Right cardiac atrium (tissue), 5 donors: Measurements from ENCODE around the gene SLC7A5. TPM values are rescaled to one million over a fixed set of nuclear protein-coding genes. Genes with fewer than 3 reads are reported as not detected.
"Not testable (repeated sequence)": the region's sequence is repeated elsewhere in the genome, so short reads cannot be mapped to it uniquely, and the experiment has no call there.

ENCODE experiments used
- ATAC-seq, 2 donors: fragments of 200-7000 bp; cut with Tn5 transposase; one replicate each; pipeline versions ENCODE4 v1.8.0 to v1.9.1; 2020; ENCODE audit warnings: moderate library complexity in 2 of 2, mild to moderate bottlenecking in 1 of 2
- DNase-seq, 3 donors: peaks; one replicate each; pipeline ENCODE4 v3.0.0-alpha.2; 2020
- H3K27ac ChIP-seq: one replicate; pipeline ENCODE4 v1.5.1; 2013; ENCODE audit warnings: mild to moderate bottlenecking, low read length, control low read depth, moderate library complexity
- H3K27me3 ChIP-seq: one replicate; pipeline ENCODE4 v1.6.1; 2013; ENCODE audit not compliant: control insufficient read depth, insufficient read depth
- H3K4me1 ChIP-seq: one replicate; pipeline ENCODE4 v1.6.1; 2013; ENCODE audit warnings: low read length; ENCODE audit not compliant: control insufficient read depth, insufficient read depth
- H3K4me3 ChIP-seq: one replicate; pipeline ENCODE4 v1.5.1; 2013; ENCODE audit warnings: low read length, control low read depth
- H3K9me3 ChIP-seq: one replicate; pipeline ENCODE4 v1.6.1; 2013; ENCODE audit warnings: low read length; ENCODE audit not compliant: control insufficient read depth
- WGBS: extraction: QIAGEN DNeasy Blood & Tissue Kit; methylation state at CpG from one replicate; pipeline ENCODE4 v1.1.7; 2013; 5-methylcytosine and 5-hydroxymethylcytosine counted together
- intact Hi-C, 4 donors: fragments of 100-400 bp; cut with DNase I; formaldehyde crosslinking; loops; one replicate each; pipeline versions ENCODE4 v1.11.0 to v1.14.0; 2022 to 2023
- polyA plus RNA-seq: library from polyadenylated mRNA; stranded (reverse); fragments of 200-250 nt; gene quantifications from one replicate; pipeline ENCODE4 v1.2.3, GENCODE V29; 2013
- total RNA-seq, 4 donors: library from RNA; stranded (reverse); fragmentation: NEBNext Ultra II Directional; extraction: Animal tissue kit (Norgen Biotek cat#: 25700); gene quantifications; one replicate each; pipeline ENCODE4 v1.2.1, GENCODE V29; 2021
- donor health status: healthy with polysubstance abuse.
- donor health status: DM: no; HTN: yes; CAD: no.
- donor health status: DM: no; HTN: no; CAD: no.
- donor health status: DM: no; HTN: yes; CAD: no; lungs with severe emphysema.
- donor health status: DM: yes; HTN: yes; CAD: no.

Gene SLC7A5
- total and polyA plus RNA-seq, 5 donors, result 6.6 to 23.3 (median 11.4) TPM

DNA sequence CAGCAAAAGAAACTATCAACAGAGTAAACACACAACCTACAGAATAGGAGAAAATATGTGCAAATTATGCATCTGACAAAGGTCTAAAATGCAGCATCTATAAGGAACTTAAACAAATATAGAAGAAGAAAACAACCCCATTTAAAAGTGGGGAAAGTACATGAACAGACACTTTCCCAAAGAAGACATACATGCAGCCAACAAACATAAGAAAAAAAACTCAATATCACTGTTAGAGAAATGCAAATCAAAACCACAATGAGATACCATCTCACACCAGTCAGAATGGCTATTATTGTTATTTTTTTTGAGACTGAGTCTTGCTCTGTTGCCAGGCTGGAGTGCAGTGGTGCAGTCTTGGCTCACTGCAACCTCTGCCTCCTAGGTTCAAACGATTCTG is 57.9 kb downstream of the SLC7A5 start:
- H3K4me1 ChIP-seq, H3K4me3 ChIP-seq, ATAC-seq, DNase-seq, intact Hi-C loops, H3K9me3 ChIP-seq, H3K27ac ChIP-seq, H3K27me3 ChIP-seq: not testable (repeated sequence)
- 67% methylated on average over 1 of the region's 1 CpG for WGBS

DNA sequence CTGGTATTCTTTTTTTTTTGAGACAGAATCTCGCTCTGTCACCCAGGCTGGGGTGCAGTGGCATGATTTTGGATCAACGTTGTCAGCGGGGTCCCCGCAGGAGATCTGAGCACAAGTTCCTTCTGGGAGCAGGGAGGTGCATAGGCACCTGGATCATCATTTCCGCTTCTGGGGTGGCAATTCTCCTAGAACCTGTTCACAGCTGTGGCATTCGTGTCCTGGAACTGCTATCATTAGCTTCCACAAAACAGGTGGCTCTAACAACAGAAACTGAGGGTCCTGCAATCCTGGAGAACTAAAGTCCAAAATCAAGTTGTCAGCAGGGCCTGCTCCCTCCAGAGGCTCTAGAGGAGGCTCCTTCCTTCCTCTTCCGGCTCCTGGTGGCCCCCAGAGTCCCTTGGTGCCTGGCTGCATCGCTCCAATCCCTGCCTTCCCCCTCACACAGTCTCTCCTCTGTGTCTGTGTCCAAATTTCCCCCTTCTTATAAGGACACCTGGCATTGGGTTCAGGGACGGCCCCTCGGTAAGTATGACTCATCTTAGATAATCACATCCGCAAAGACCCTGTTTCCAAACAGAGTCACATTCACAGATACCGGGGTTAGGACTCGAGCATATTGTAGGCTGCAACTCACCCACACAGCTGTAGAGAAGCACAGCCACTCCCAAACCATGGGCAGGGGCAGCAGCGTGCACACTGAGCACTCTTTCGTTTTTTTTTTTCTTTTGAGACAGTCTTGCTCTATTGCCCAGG is 60.0 kb downstream of the SLC7A5 start:
- intact Hi-C loops, result no loop called here
- no peak overlapping the region for H3K4me3 ChIP-seq
- DNase-seq (peak in 1 of 3 donors; percentile 12), ATAC-seq (peak in 1 of 2 donors; percentile 17)
- H3K9me3 ChIP-seq, result no peaks in the 10 kb centered on the region
- no peak overlapping the region for H3K27ac ChIP-seq
- H3K4me1 ChIP-seq, result no peaks in the 10 kb centered on the region
- H3K27me3 ChIP-seq, result no peaks in the 10 kb centered on the region
- 48% methylated on average over 15 of the region's 15 CpGs for WGBS

DNA sequence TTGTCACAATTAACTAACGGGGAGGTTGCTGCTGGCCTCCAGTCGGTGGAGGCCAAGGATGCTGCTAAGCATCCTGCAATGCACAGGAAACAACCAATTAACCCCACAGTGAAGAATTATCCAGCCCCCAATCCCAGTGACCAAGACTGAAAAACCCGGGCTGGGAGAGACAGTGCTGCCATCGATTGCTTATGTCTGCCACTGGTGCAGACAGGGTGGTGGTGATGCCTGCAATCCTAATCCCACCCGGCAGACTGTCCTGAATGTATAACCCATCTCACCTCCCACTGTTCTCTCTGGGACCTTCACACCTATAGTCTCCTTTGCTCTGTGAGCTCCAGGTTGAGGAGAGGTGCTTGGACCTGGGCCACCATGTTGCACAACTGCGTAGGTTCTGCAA is 61.2 kb downstream of the SLC7A5 start:
- H3K27me3 ChIP-seq, result no peaks in the 10 kb centered on the region
- intact Hi-C loops, result no loop called here
- WGBS, result 91% methylated on average over 6 of the region's 6 CpGs
- H3K27ac ChIP-seq, result no peak overlapping the region
- no peak for ATAC-seq
- no peaks in the 10 kb centered on the region for H3K4me1 ChIP-seq
- H3K4me3 ChIP-seq, result no peak overlapping the region
- no peaks in the 10 kb centered on the region for H3K9me3 ChIP-seq
- no peak for DNase-seq

DNA sequence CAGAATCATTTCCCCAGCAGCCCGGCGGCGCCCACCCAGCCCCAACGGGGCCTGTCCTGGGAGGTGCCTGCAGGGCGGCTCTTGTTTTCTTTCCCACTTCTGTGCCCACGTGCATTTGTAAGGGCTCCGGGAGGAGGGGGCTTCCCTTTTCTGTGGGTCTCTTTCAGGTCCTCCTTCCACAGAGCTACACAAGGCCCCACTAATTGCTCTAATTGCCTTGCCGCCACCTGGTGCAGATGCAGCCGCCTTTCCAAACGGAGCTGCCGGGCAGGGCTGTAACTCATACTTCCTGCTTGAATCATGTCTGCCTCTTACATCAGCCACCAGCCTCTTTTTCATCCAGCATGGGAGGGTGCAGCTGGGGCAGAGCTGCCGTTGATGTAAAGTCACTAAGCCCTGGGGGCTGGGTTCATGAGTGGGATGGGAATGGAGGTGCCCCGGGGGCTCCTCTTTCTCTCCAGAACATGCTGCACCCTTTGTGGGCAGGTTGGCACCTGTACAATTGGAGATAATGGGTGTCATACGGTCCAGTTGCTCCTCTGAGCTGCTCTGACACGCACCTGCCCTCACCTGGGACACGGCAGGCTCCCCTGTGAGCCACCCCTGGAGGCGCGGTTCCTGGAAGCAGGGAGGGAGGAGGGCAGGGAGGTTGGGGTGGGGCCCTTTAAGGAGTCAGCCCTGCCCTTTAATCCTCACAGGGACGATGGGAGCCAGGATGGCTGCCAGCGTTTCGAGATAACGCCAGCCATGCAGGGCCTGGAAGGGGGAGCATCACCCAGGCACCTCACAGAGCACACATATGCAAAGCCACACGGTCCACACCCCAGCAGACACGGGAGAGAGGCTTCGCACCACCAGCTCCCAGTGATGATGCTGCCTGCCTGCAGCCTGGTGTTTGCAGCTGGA is 62.4 kb downstream of the SLC7A5 start:
- DNase-seq, result peak; percentile 68 to 85 (median 84)
- Histone ChIP-seq H3K4me1 (no peaks in the 10 kb centered on the region), H3K4me3 (peak overlapping the region; percentile 24), H3K27ac (no peak overlapping the region), H3K27me3 (no peaks in the 10 kb centered on the region), H3K9me3 (no peaks in the 10 kb centered on the region)
- WGBS, result 16% methylated on average over 25 of the region's 25 CpGs
- intact Hi-C loops, result no loop called here
- ATAC-seq, result peak; percentile 82

DNA sequence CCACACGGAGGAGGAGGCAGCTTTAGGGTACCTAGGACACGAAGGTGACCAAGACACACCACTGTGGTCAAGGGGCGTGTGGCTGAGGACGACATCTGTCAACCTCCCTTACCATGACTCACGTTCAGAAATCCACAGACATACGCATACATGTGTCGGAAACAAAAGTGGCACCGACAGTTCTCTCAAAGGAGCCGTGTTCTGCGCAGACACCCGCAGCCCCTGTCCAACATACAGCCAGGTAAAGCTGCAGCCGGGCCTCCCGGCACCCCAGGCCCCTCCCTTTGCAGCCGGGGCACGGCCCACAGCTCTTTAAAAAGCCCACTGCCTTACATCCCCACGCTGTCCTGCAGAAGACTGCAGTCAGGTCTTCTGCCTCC is 63.1 kb downstream of the SLC7A5 start:
- Histone ChIP-seq H3K4me1 (no peaks in the 10 kb centered on the region), H3K27ac (no peak overlapping the region), H3K9me3 (no peaks in the 10 kb centered on the region), H3K27me3 (no peaks in the 10 kb centered on the region), H3K4me3 (peak overlapping the region; percentile 24)
- WGBS, result 36% methylated on average over 16 of the region's 16 CpGs
- ATAC-seq (peak in 1 of 2 donors; percentile 4), DNase-seq (no peak)
- intact Hi-C loops, result no loop called here

DNA sequence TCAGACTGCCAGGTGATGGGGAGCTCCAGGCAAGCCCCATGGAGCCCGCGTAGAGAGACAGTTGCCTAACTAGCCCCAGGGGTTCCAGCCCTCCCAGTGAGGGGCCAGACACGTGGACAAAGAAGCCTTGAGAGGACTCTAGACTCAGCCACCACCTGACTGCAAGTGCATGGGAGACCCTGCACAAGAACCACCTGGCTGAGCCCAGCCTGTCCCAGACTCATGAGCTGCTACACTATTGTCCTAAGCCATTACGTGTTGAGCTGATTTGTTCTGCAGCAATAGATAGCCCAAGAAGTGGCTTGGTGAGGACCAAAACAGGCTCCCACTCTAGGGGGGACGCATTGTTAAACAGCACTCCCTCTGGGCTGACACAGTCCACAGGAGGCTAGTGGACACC is 65.9 kb downstream of the SLC7A5 start:
- peak in 1 of 3 donors; percentile 3 for DNase-seq
- no peaks in the 10 kb centered on the region for H3K27me3 ChIP-seq
- intact Hi-C loops, result no loop called here
- no peak overlapping the region for H3K27ac ChIP-seq
- no peaks in the 10 kb centered on the region for H3K9me3 ChIP-seq
- WGBS, result 89% methylated on average over 5 of the region's 5 CpGs
- ATAC-seq, result no peak
- no peaks in the 10 kb centered on the region for H3K4me1 ChIP-seq
- no peak overlapping the region for H3K4me3 ChIP-seq

DNA sequence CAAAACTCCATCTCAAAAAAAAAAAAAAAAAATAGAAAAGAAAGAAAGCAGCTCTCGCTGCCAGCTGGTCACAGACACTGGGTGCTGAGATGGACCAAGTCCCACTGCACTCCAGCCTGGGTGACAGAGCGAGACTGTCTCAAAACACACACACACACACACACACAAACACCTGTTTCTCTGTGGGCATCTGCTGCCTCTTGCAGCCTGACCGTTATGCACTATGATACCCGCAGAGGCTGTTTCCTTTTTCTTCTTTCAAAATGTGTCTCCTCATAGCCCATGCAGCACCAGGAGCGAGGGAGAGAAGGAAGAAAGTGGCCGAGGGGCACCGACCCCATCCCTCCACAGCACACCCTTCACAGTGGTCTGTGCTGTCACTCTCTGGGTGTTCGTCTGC is 66.6 kb downstream of the SLC7A5 start:
- Histone ChIP-seq H3K27me3 (no peaks in the 10 kb centered on the region), H3K4me1 (no peaks in the 10 kb centered on the region), H3K4me3 (no peak overlapping the region), H3K9me3 (no peaks in the 10 kb centered on the region), H3K27ac (no peak overlapping the region)
- DNase-seq (peak in 1 of 3 donors; percentile 5), ATAC-seq (no peak)
- intact Hi-C loops, result no loop called here
- 87% methylated on average over 8 of the region's 8 CpGs for WGBS

DNA sequence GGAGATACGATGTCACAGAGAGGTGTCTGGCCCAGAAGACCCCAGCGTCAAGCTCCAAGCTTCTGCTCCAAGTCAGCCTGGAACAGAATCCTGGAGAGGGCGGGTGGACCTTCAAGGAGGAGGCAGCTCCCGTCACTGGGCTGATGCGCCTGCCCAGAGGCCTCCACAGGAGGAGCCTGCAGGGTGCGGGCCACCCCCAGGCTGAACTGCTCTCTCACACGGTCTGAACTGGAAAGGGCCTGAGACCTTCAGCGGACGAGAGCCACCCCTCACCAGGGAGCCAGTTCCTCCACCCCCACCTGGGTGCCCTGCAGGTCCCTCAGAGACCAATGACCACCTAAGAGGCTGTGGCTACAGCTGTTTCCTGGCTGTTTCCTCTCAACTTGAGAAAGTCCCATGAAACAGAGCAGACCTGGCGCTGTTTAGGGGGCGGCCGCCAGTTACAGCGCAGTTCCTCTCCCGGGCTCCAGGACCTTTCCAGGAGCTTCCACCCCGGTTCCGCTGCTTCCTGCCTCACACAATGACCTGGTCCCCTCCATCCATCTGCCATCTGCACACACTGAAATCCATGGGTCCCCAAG is 67.5 kb downstream of the SLC7A5 start:
- no peak overlapping the region for H3K4me3 ChIP-seq
- H3K27me3 ChIP-seq, result no peaks in the 10 kb centered on the region
- intact Hi-C loops, result no loop called here
- no peak overlapping the region for H3K27ac ChIP-seq
- ATAC-seq (peak in 1 of 2 donors; percentile 17), DNase-seq (peak in 1 of 3 donors; percentile 37)
- 76% methylated on average over 16 of the region's 16 CpGs for WGBS
- H3K9me3 ChIP-seq, result no peaks in the 10 kb centered on the region
- H3K4me1 ChIP-seq, result no peaks in the 10 kb centered on the region

DNA sequence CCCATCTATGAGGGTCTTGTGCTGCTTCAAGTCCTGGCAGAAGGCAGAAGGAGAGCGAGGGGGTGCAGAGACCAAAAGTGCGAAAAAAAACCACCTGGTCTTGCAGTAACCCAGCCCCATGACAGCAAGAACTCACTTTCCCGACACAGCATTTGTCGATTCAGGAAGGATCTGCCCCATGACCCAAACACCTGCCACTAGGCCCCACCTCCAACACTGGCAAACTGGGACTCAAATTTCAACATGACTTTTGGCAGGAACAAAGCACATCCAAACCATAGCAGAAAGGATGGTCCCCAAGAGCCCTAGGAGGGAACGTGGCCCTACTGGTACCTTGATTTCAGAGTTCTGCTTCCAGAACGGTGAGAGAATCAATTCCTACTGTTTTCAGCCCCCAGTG is 68.8 kb downstream of the SLC7A5 start:
- no peak overlapping the region for H3K27ac ChIP-seq
- no peaks in the 10 kb centered on the region for H3K4me1 ChIP-seq
- intact Hi-C loops, result no loop called here
- no peaks in the 10 kb centered on the region for H3K9me3 ChIP-seq
- no peak for DNase-seq
- ATAC-seq, result no peak
- H3K4me3 ChIP-seq, result no peak overlapping the region
- WGBS, result 88% methylated on average over 6 of the region's 6 CpGs
- H3K27me3 ChIP-seq, result no peaks in the 10 kb centered on the region

DNA sequence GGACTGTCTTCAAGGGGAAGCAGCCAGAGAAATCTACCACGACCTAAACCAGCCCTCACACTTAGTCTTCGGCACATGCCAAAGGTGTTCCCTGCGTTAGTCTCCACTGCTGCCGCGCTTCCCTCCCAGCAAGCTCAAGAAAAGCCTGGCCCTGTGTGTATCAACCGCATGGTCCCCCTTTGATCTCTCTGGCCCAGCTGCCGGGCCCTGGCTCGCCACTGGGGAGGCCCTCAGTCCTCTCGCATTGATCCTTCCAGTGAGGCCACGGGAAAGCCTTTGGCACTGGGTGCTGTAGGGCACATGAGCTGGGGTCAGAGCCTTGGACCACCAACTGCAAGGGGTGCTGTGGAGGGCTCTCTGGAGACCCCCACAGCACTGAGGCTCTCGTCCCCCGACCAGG is 74.0 kb downstream of the SLC7A5 start:
- intact Hi-C loops, result no loop called here
- no peak overlapping the region for H3K27ac ChIP-seq
- no peaks in the 10 kb centered on the region for H3K9me3 ChIP-seq
- H3K27me3 ChIP-seq, result no peaks in the 10 kb centered on the region
- ATAC-seq, result no peak
- H3K4me3 ChIP-seq, result no peak overlapping the region
- DNase-seq, result no peak
- H3K4me1 ChIP-seq, result no peaks in the 10 kb centered on the region
- WGBS, result 83% methylated on average over 12 of the region's 12 CpGs

DNA sequence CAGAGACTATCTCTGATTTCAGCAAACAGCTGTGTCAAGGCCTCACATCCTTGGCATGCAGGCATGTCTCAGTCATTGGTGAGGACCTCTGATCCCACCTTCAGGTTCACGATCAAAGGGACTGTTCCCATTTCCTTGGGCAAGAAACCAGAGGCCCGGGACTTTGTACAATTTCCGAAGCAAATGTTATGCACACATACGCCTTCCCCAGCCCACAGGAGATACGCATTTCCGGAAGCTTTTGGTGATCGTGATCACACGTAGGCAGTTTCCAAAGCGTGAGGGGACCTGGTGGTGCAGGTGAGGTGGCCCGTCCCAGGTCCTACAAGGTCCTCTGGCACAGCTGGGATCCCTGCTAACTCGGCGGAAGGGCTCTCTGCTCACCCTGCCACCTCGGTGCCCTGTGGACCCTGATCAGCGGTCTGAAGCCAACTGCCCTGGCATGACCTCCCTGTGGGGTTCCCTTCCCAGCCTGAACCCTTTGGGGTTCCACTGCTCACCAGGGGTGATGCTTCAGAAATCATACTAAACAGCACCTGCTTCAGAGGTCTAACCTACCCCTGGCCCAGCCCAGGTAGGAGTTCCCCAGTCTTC is 74.7 kb downstream of the SLC7A5 start:
- Histone ChIP-seq H3K9me3 (no peaks in the 10 kb centered on the region), H3K4me3 (no peak overlapping the region), H3K4me1 (no peaks in the 10 kb centered on the region), H3K27ac (no peak overlapping the region), H3K27me3 (no peaks in the 10 kb centered on the region)
- ATAC-seq, result no peak
- DNase-seq, result no peak
- intact Hi-C loops, result no loop called here
- WGBS, result 86% methylated on average over 14 of the region's 14 CpGs
